IMR-90 (cell line): ENCODE results near the gene TEKT5.

ENCODE experiments used
- CHD1 ChIP-seq: IDR thresholded peaks from 2 replicates; pipeline ENCODE4 v1.6.1; 2012; ENCODE audit warnings: low read depth, low read length, improper control_type of control experiment
- FOS ChIP-seq: fragments of 150-350 bp; IDR thresholded peaks from 2 replicates; pipeline ENCODE4 v1.6.1; 2016; ENCODE audit warnings: low read depth, low read length
- MAFK ChIP-seq: IDR thresholded peaks from 2 replicates; pipeline ENCODE4 v1.6.1; 2012; ENCODE audit warnings: low read depth, low read length, improper control_type of control experiment
- MAZ ChIP-seq: IDR thresholded peaks from 2 replicates; pipeline ENCODE4 v1.6.1; 2012; ENCODE audit warnings: low read depth, mild to moderate bottlenecking, low read length, improper control_type of control experiment, moderate library complexity, borderline replicate concordance
- MXI1 ChIP-seq: IDR thresholded peaks from 2 replicates; pipeline ENCODE4 v1.6.1; 2012; ENCODE audit warnings: low read depth, mild to moderate bottlenecking, low read length, moderate library complexity, borderline replicate concordance
- POLR2A ChIP-seq: IDR thresholded peaks from 2 replicates; pipeline ENCODE4 v1.6.1; 2012; ENCODE audit warnings: mild to moderate bottlenecking, low read depth, low read length
- RAD21 ChIP-seq: IDR thresholded peaks from 2 replicates; pipeline ENCODE4 v1.6.1; 2012; ENCODE audit warnings: low read length, improper control_type of control experiment
- SMC3 ChIP-seq: fragments of 150-350 bp; IDR thresholded peaks from 2 replicates; pipeline ENCODE4 v1.6.1; 2016; ENCODE audit warnings: low read depth, mild to moderate bottlenecking, antibody characterized with exemption, low read length, moderate library complexity
- TF ChIP-seq, protein P1 (sequence below): fragments of 150-350 bp; IDR thresholded peaks from 2 replicates; pipeline ENCODE4 v1.6.1; 2016; ENCODE audit warnings: low read depth, mild to moderate bottlenecking, low read length, moderate library complexity, borderline replicate concordance
- TF ChIP-seq, protein P2 (sequence below): conservative IDR thresholded peaks from 2 replicates; pipeline ENCODE4 v1.5.1; 2012; ENCODE audit warnings: mild to moderate bottlenecking, low read depth, low read length, improper control_type of control experiment
- TF ChIP-seq, protein P3 (sequence below): fragments of 150-350 bp; IDR thresholded peaks from 2 replicates; pipeline ENCODE4 v1.6.1; 2017; ENCODE audit warnings: mild to moderate bottlenecking, antibody characterized with exemption, low read length, low read depth

DNA sequence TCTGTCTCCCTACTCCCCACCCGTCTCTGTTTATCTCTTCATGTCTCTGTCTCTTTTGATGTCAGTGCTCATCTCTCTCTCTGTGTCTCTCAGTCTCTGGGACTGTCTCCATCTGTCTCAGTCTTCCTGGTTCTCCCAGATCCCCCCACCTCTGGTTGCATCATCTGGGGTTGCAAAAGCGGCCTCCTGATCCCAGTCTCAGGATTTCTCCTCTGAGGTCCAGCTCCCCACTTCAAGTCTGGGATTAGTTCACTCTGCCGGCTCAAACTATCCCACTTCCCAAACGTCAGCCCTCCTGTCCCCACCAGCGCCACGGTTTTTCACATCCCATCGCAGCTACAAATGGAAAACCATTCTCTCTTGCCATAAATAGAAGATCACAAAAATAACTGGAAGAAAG lies 9.0 kb downstream of the TEKT5 start:
- TF ChIP-seq, protein P1, sequence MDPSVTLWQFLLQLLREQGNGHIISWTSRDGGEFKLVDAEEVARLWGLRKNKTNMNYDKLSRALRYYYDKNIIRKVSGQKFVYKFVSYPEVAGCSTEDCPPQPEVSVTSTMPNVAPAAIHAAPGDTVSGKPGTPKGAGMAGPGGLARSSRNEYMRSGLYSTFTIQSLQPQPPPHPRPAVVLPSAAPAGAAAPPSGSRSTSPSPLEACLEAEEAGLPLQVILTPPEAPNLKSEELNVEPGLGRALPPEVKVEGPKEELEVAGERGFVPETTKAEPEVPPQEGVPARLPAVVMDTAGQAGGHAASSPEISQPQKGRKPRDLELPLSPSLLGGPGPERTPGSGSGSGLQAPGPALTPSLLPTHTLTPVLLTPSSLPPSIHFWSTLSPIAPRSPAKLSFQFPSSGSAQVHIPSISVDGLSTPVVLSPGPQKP = no peak
- TF ChIP-seq, protein P2, sequence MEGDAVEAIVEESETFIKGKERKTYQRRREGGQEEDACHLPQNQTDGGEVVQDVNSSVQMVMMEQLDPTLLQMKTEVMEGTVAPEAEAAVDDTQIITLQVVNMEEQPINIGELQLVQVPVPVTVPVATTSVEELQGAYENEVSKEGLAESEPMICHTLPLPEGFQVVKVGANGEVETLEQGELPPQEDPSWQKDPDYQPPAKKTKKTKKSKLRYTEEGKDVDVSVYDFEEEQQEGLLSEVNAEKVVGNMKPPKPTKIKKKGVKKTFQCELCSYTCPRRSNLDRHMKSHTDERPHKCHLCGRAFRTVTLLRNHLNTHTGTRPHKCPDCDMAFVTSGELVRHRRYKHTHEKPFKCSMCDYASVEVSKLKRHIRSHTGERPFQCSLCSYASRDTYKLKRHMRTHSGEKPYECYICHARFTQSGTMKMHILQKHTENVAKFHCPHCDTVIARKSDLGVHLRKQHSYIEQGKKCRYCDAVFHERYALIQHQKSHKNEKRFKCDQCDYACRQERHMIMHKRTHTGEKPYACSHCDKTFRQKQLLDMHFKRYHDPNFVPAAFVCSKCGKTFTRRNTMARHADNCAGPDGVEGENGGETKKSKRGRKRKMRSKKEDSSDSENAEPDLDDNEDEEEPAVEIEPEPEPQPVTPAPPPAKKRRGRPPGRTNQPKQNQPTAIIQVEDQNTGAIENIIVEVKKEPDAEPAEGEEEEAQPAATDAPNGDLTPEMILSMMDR = no peak
- TF ChIP-seq, protein P3, sequence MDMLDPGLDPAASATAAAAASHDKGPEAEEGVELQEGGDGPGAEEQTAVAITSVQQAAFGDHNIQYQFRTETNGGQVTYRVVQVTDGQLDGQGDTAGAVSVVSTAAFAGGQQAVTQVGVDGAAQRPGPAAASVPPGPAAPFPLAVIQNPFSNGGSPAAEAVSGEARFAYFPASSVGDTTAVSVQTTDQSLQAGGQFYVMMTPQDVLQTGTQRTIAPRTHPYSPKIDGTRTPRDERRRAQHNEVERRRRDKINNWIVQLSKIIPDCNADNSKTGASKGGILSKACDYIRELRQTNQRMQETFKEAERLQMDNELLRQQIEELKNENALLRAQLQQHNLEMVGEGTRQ = no peak
- TF ChIP-seq RAD21 (no peak), POLR2A (no peak), CHD1 (no peak), SMC3 (no peak), MAZ (no peak), MAFK (no peak), MXI1 (no peak), FOS (no peak)
